Fibroblast of pulmonary artery (primary cell): ENCODE results near the gene HHIPL1.

Experiments
- DNase-seq: peaks from one replicate; pipeline ENCODE4 v3.0.0-alpha.2; 2010; ENCODE audit warnings: low read depth
- H3K4me3 ChIP-seq: replicated peaks from 2 replicates; pipeline ENCODE4 v1.5.1; 2011; ENCODE audit warnings: low read depth, mild to moderate bottlenecking, control low read depth, low read length, moderate library complexity
- CTCF ChIP-seq: IDR thresholded peaks from 2 replicates; pipeline ENCODE4 v1.5.1; 2011; ENCODE audit warnings: mild to moderate bottlenecking, control low read depth, low read length, inconsistent platforms; ENCODE audit errors: missing control alignments

Gene HHIPL1

GRCh38 chr14:99627100-99627499 lies 17.8 kb upstream of the HHIPL1 start:
- H3K4me3 ChIP-seq, result no peak overlapping the region
- no peak for TF ChIP-seq CTCF
- DNase-seq, result no peak

GRCh38 chr14:99627510-99628381 lies 17.2 kb upstream of the HHIPL1 start:
- DNase-seq, result no peak
- no peak for TF ChIP-seq CTCF
- H3K4me3 ChIP-seq, result no peak overlapping the region

GRCh38 chr14:99628887-99629618 lies 15.9 kb upstream of the HHIPL1 start:
- H3K4me3 ChIP-seq, result no peak overlapping the region
- DNase-seq, result peak; percentile 74
- peak; percentile 93 for TF ChIP-seq CTCF

DNA sequence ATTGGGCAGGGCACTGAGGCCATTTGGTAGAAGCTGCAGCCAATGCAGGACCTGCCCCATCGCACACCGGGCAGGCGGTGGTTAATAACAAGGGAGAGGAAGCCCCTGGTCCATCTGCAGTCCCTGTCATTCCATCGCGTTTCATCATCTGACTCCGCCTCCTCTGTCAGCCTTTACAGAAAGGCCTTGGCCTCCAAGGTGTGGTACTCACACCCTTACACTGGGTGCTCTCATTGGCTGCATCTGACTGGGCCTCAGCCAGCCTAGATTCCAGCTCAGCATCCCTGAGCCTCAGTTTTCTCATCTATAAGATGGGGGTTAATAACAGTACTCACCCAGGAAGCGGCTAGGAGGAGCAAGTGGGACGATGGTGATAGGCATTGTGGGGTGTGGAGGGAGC lies 14.7 kb upstream of the HHIPL1 start:
- no peak overlapping the region for H3K4me3 ChIP-seq
- DNase-seq, result no peak
- TF ChIP-seq CTCF, result no peak

DNA sequence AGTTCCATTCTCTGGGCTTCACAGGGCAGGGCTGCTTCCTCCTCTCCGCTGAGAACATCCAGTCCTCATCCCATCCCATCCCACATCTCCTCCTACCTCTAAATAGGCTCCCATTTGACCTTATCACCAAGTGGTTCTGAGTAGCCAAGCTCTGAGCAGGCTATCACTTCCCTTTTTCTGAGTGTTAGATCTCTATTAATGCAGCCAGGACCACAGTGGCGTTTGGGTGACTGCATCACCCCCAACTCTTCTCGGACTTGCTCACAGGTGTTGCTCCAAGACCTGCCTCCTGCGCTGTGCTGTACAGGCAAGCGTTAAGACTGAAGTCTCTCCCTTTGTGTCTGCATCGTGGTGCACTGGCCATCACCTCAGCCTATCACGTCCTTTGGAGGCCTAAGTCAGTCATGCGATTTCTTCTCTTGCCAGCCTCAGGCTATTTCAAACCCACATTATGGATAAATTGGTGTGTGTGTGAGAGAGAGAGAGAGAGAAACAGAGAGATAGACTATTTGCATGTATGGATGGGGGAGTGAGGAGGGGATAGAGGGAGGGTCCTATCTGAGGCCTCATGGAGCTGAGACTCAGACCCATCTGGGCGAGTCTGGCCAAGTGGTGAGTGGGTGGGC lies 12.4 kb upstream of the HHIPL1 start:
- TF ChIP-seq CTCF, result no peak
- DNase-seq, result no peak
- no peak overlapping the region for H3K4me3 ChIP-seq

DNA sequence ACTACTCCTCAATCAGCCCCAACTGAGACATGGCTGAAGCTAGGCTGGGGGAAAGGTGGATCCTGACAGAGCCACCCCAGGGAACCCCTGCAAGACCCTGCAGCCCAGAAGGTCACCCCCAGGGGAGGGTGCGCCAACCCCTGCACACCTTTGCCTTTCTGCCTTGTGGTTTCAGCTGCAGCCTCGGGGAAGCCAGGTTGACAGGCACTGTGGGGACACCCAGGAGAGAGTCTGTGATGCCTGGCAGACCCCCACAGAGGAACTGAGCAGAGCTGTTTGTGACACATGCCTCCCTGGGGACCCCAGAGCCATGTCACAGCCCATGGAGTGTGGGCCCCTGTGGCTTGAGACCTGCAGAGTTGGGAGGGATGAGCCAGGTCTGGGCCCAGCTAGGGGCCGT lies 11.8 kb upstream of the HHIPL1 start:
- no peak for TF ChIP-seq CTCF
- DNase-seq, result no peak
- no peak overlapping the region for H3K4me3 ChIP-seq
